Measurements from ENCODE around the gene DOCK8.

DOCK8 gene

DNA sequence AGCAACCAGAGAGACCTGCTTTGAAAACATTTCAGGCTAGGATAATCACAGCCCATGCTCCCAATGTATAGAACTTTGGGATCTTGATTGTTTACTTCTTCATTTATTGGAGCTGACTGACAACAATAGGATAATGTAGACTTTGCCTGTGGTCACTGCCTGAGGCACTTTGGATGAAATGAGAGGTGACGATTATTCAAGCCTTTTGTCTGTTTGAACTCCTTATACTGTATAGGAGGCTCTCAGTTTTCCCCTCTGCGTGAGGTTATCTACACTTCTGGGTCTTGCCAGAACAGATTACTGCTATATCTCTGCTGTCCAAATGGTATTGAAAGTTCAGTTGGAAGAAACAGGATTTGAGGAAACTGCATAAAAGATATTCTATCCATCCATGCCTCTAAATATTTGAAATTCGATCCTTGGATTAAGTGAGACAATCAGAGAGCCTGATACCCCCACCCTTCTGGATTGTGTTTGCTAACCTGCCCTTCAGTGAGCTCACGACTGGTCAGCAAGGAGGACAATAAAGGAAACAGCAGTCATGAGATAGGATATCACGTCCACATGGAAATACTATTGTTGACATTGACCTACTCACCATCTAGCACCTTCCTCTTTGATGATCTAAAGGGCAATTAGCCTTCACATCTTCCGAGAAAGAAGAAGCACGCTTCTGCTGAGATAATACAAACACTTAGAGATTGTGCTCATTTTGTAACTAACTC lies 98.1 kb downstream of the DOCK8 start:
- DNase-seq (ENCODE audit: extremely low read depth, low read depth): no peak
- TF ChIP-seq, protein P1, sequence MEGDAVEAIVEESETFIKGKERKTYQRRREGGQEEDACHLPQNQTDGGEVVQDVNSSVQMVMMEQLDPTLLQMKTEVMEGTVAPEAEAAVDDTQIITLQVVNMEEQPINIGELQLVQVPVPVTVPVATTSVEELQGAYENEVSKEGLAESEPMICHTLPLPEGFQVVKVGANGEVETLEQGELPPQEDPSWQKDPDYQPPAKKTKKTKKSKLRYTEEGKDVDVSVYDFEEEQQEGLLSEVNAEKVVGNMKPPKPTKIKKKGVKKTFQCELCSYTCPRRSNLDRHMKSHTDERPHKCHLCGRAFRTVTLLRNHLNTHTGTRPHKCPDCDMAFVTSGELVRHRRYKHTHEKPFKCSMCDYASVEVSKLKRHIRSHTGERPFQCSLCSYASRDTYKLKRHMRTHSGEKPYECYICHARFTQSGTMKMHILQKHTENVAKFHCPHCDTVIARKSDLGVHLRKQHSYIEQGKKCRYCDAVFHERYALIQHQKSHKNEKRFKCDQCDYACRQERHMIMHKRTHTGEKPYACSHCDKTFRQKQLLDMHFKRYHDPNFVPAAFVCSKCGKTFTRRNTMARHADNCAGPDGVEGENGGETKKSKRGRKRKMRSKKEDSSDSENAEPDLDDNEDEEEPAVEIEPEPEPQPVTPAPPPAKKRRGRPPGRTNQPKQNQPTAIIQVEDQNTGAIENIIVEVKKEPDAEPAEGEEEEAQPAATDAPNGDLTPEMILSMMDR (IDR thresholded peaks at IDR 0.05; ENCODE audit: low read depth, low read length, missing control alignments): no peak
- H3K4me3 ChIP-seq (replicated peaks; ENCODE audit: low read depth, low read length): no peak overlapping the region

DNA sequence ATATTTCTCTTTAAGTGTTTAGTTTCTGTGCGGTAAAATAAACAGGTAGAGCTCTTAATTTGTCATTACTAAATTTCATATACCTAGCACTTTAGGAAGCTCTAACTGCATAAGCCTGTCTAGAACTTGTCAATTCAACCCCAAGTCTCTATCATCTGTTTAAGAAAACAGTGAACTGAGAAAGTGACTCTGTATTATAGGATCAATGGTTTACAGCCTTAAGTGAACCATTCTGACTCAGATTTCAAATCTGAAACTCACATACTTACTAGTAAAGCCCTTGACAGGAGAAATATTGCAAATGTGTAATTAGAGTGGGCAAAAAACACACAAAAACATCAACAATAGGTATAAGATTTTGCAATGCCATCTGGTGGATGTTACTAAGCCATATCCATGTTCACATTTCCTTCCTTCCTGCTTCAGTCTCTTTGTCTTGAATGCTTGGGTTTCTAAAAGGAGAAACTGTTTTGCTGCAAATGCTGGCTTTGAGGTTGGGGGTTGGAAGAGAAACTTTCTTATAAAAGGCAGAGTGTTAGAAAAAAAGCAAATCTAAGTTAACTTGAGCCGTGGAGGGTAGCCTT lies 101.8 kb downstream of the DOCK8 start:
- TF ChIP-seq, protein P1 (IDR thresholded peaks at IDR 0.05; ENCODE audit: low read depth, low read length, missing control alignments): no peak
- no peak overlapping the region for H3K4me3 ChIP-seq (replicated peaks; ENCODE audit: low read depth, low read length)
- DNase-seq (ENCODE audit: extremely low read depth, low read depth): no peak

DNA sequence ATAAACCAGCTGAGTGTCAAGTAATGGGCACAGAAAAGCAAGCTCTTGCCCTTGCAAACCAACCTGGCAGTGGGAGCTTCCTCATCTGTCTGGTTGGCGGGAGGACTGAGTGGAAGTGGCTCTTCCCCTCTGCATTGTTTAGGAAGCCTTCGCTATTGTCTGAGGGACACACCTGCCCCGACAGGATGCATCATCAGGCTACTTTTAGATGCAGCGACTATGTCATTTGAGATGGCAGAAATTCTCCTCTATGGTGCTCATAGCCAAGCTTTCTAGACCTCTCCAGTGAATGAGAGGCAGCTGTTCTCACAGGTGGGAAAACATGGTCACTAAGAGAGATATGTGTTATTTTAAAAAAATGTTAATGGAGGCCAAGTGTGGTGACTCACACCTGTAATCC lies 104.0 kb downstream of the DOCK8 start:
- H3K4me3 ChIP-seq (replicated peaks; ENCODE audit: low read depth, low read length): no peak overlapping the region
- TF ChIP-seq, protein P1 (IDR thresholded peaks at IDR 0.05; ENCODE audit: low read depth, low read length, missing control alignments): no peak
- DNase-seq (ENCODE audit: extremely low read depth, low read depth): no peak

DNA sequence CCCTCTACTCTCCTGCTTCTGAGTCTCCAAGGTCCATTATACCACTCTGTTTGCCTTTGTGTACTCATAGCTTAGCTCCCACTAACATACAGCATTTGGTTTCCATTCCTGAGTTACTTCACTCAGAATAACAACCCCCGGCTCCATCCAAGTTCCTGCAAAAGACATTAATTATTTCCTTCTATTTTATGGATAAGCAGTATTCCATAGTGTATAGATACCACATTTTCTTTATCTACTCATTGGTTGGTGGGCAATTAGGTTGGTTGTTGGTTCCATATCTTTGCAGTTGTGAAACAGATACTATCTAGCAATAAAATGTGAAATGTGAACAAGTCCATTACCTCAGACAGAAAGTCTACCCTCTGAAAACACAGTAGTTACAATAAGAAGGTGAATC lies 110.3 kb downstream of the DOCK8 start:
- DNase-seq (ENCODE audit: extremely low read depth, low read depth): no peak
- TF ChIP-seq, protein P1 (IDR thresholded peaks at IDR 0.05; ENCODE audit: low read depth, low read length, missing control alignments): no peak
- H3K4me3 ChIP-seq (replicated peaks; ENCODE audit: low read depth, low read length): no peak overlapping the region

DNA sequence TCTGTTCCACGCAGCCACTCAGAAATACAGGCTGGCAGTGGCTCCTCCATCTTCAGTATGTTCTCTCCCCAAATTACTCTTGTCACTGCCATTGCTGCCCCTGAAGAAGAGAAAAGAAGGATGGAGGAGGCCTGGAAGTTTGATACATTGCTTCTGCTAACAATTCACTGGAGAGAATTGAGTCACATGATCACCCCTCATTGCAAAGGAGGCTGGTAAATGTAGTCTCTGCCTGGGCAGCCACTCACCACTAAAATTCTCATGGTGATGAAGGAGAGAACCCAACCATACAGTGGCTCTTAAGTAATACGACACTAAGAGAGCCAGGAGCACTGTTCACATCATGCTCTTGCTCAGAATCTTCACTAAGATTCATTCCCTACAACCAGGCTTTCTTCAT lies 112.0 kb downstream of the DOCK8 start:
- DNase-seq (ENCODE audit: extremely low read depth, low read depth): no peak
- H3K4me3 ChIP-seq (replicated peaks; ENCODE audit: low read depth, low read length): no peak overlapping the region
- TF ChIP-seq, protein P1 (IDR thresholded peaks at IDR 0.05; ENCODE audit: low read depth, low read length, missing control alignments): no peak

DNA sequence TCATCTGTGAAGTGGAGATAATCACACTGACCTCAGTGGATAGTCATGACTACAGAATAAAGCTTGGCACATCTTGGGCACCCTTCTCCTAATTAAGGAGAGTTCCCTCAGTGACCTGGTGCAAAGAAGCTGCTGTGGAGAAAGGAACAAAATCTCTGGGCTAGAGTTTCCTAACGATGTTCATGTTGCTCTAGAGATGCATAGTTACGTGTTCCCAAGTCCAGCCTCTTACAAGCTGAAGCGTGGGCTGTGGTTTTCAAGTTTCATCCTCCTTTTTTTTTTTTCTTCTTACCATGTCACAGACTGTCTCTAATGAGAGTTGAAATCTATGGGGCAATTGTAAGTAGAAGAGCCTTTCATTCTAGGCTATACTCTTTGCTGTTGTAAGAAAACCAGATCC lies 113.8 kb downstream of the DOCK8 start:
- TF ChIP-seq, protein P1 (IDR thresholded peaks at IDR 0.05; ENCODE audit: low read depth, low read length, missing control alignments): no peak
- no peak overlapping the region for H3K4me3 ChIP-seq (replicated peaks; ENCODE audit: low read depth, low read length)
- no peak for DNase-seq (ENCODE audit: extremely low read depth, low read depth)
